Liver (tissue), 3 donors: ENCODE measurements around the gene HIVEP3.

Experiments used
- CTCF ChIP-seq: fragments of 150-350 bp; IDR thresholded peaks from 2 replicates; pipeline ENCODE4 v1.5.1; 2017; ENCODE audit warnings: improper control_type of control experiment, low read depth, low read length; ENCODE audit not compliant: missing input control
- EGR1 ChIP-seq, 2 donors: IDR thresholded peaks; 2 replicates each; pipeline ENCODE4 v1.6.1; 2016 to 2018; ENCODE audit warnings: antibody characterized with exemption in 2 of 2, low read depth in 2 of 2
- GABPA ChIP-seq, 2 donors: IDR thresholded peaks in 1 of 2; conservative IDR thresholded peaks in 1 of 2; 2 replicates each; pipeline ENCODE4 v1.6.1; 2016; ENCODE audit warnings: antibody characterized with exemption in 2 of 2, mild to moderate bottlenecking in 1 of 2, moderate library complexity in 1 of 2
- HNF4A ChIP-seq, 2 donors: conservative IDR thresholded peaks; 2 replicates each; pipeline ENCODE4 v1.6.1; 2016; ENCODE audit warnings: antibody characterized with exemption in 2 of 2, mild to moderate bottlenecking in 2 of 2
- JUND ChIP-seq, 2 donors: IDR thresholded peaks; 2 replicates each; pipeline ENCODE4 v1.6.1; 2016; ENCODE audit warnings: antibody characterized with exemption in 2 of 2
- RAD21 ChIP-seq, 2 donors: IDR thresholded peaks; 2 replicates each; pipeline ENCODE4 v1.6.1; 2016; ENCODE audit warnings: antibody characterized with exemption in 2 of 2, mild to moderate bottlenecking in 2 of 2
- REST ChIP-seq: IDR thresholded peaks from 2 replicates; pipeline ENCODE4 v1.6.1; 2016; ENCODE audit warnings: antibody characterized with exemption, mild to moderate bottlenecking
- RXRA ChIP-seq, 2 donors: IDR thresholded peaks; 2 replicates each; pipeline ENCODE4 v1.6.1; 2017 to 2018; ENCODE audit warnings: antibody characterized with exemption in 2 of 2, mild to moderate bottlenecking in 1 of 2
- TAF1 ChIP-seq: conservative IDR thresholded peaks from 2 replicates; pipeline ENCODE4 v1.6.1; 2016; ENCODE audit warnings: antibody characterized with exemption, mild to moderate bottlenecking
- TF ChIP-seq, protein P1 (sequence below): IDR thresholded peaks from 2 replicates; pipeline ENCODE4 v1.6.1; 2016; ENCODE audit warnings: antibody characterized with exemption
- TF ChIP-seq, protein P2 (sequence below): IDR thresholded peaks from 2 replicates; pipeline ENCODE4 v1.6.1; 2016; ENCODE audit warnings: antibody characterized with exemption
- TF ChIP-seq, protein P3 (sequence below): IDR thresholded peaks from 2 replicates; pipeline ENCODE4 v1.6.1; 2016; ENCODE audit warnings: antibody characterized with exemption
- donor health status: healthy.
- donor health status: healthy.

GRCh38 chr1:41723786-41724185, 194.9 kb downstream of the HIVEP3 start:
- TF ChIP-seq CTCF (no peak), GABPA (IDR thresholded peaks at IDR 0.05 in 1 of 2, conservative IDR thresholded peaks at IDR 0.05 in 1 of 2) (no peak), RAD21 (IDR thresholded peaks at IDR 0.05) (no peak), TAF1 (no peak), REST (no peak), EGR1 (IDR thresholded peaks at IDR 0.05; ENCODE audit: low read depth in 2 of 2) (no peak), HNF4A (conservative IDR thresholded peaks at IDR 0.05) (no peak), RXRA (IDR thresholded peaks at IDR 0.05) (no peak), JUND (IDR thresholded peaks at IDR 0.05) (no peak)
- TF ChIP-seq, protein P1, sequence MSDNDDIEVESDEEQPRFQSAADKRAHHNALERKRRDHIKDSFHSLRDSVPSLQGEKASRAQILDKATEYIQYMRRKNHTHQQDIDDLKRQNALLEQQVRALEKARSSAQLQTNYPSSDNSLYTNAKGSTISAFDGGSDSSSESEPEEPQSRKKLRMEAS: no peak
- TF ChIP-seq, protein P2, sequence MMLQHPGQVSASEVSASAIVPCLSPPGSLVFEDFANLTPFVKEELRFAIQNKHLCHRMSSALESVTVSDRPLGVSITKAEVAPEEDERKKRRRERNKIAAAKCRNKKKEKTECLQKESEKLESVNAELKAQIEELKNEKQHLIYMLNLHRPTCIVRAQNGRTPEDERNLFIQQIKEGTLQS: no peak
- TF ChIP-seq, protein P3, sequence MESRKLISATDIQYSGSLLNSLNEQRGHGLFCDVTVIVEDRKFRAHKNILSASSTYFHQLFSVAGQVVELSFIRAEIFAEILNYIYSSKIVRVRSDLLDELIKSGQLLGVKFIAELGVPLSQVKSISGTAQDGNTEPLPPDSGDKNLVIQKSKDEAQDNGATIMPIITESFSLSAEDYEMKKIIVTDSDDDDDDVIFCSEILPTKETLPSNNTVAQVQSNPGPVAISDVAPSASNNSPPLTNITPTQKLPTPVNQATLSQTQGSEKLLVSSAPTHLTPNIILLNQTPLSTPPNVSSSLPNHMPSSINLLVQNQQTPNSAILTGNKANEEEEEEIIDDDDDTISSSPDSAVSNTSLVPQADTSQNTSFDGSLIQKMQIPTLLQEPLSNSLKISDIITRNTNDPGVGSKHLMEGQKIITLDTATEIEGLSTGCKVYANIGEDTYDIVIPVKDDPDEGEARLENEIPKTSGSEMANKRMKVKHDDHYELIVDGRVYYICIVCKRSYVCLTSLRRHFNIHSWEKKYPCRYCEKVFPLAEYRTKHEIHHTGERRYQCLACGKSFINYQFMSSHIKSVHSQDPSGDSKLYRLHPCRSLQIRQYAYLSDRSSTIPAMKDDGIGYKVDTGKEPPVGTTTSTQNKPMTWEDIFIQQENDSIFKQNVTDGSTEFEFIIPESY: no peak
